Naive thymus-derived CD4-positive, alpha-beta T cell (primary cell): ENCODE results near the gene ROBO2. TPM values are rescaled to one million over a fixed set of nuclear protein-coding genes. Genes with fewer than 3 reads are reported as not detected.

ENCODE experiments used
- ATAC-seq: fragments of 150-1000 bp; cut with Tn5 transposase; 2 replicates; pipeline ENCODE4 v1.10.0; 2021; ENCODE audit warnings: mild to moderate bottlenecking, moderate library complexity
- CTCF ChIA-PET: fragments of 350-600 bp; sonication (Branson Sonifier 250); formaldehyde crosslinking; loops from one replicate; lab custom pipeline; 2021; ENCODE audit warnings: antibody characterized with exemption; lab: Charles Lee
- POLR2A ChIA-PET: fragments of 350-600 bp; sonication (Branson Sonifier 250); formaldehyde crosslinking; loops from one replicate; lab custom pipeline; 2021; ENCODE audit warnings: antibody characterized with exemption, inconsistent platforms; lab: Charles Lee
- DNase-seq, 9 donors: peaks; one replicate each; pipeline versions ENCODE4 v3.0.0 to v3.0.0-alpha.2; 2020 to 2022; ENCODE audit warnings: mixed read lengths in 1 of 9
- H3K27ac ChIP-seq: one replicate; pipeline ENCODE4 v1.7.0; 2013; ENCODE audit warnings: mild to moderate bottlenecking, low read depth, low read length, moderate library complexity
- H3K27me3 ChIP-seq, 2 donors: one replicate each; pipeline ENCODE4 v1.7.0; 2013; ENCODE audit warnings: low read length in 2 of 2, mild to moderate bottlenecking in 2 of 2, moderate library complexity in 2 of 2; ENCODE audit not compliant: control insufficient read depth in 2 of 2, insufficient read depth in 2 of 2
- H3K36me3 ChIP-seq, 3 experiments: 1 replicate in 2 of 3; 2 replicates in 1 of 3; pipeline ENCODE4 v1.7.0; 2013; ENCODE audit warnings: low read length in 3 of 3, mild to moderate bottlenecking in 3 of 3, moderate library complexity in 1 of 3; ENCODE audit not compliant: insufficient read depth in 3 of 3, control insufficient read depth in 2 of 3
- H3K4me1 ChIP-seq, 2 donors: one replicate each; pipeline ENCODE4 v1.7.0; 2013; ENCODE audit warnings: low read length in 2 of 2, mild to moderate bottlenecking in 2 of 2, moderate library complexity in 1 of 2; ENCODE audit not compliant: control insufficient read depth in 2 of 2, insufficient read depth in 2 of 2
- H3K4me3 ChIP-seq: 2 replicates; pipeline ENCODE4 v1.7.0; 2013; ENCODE audit warnings: mild to moderate bottlenecking, low read length
- H3K9me3 ChIP-seq, 3 experiments: 1 replicate in 2 of 3; 2 replicates in 1 of 3; pipeline ENCODE4 v1.7.0; 2013; ENCODE audit warnings: low read length in 3 of 3; ENCODE audit not compliant: control insufficient read depth in 2 of 3
- H3K27ac Mint-ChIP-seq, 9 donors: one replicate each; pipeline ENCODE4 v1.8.0; 2020 to 2022; ENCODE audit warnings: mixed read lengths in 9 of 9, mild to moderate bottlenecking in 8 of 9, moderate library complexity in 5 of 9, inconsistent platforms in 2 of 9
- H3K27me3 Mint-ChIP-seq, 5 donors: one replicate each; pipeline ENCODE4 v1.8.0; 2021 to 2022; ENCODE audit warnings: mixed read lengths in 5 of 5, mild to moderate bottlenecking in 1 of 5
- H3K36me3 Mint-ChIP-seq, 5 donors: one replicate each; pipeline ENCODE4 v1.8.0; 2020 to 2022; ENCODE audit warnings: mixed read lengths in 5 of 5, mild to moderate bottlenecking in 3 of 5, inconsistent platforms in 1 of 5
- H3K4me1 Mint-ChIP-seq, 7 donors: one replicate each; pipeline ENCODE4 v1.8.0; 2020 to 2022; ENCODE audit warnings: mixed read lengths in 7 of 7, mild to moderate bottlenecking in 3 of 7, inconsistent platforms in 1 of 7
- H3K4me3 Mint-ChIP-seq, 10 donors: one replicate each; pipeline ENCODE4 v1.8.0; 2020 to 2022; ENCODE audit warnings: mild to moderate bottlenecking in 10 of 10, mixed read lengths in 10 of 10, moderate library complexity in 6 of 10, inconsistent platforms in 2 of 10
- H3K9me3 Mint-ChIP-seq, 11 donors: one replicate each; pipeline ENCODE4 v1.8.0; 2020 to 2022; ENCODE audit warnings: mixed read lengths in 11 of 11, mild to moderate bottlenecking in 4 of 11, inconsistent platforms in 1 of 11, moderate library complexity in 1 of 11
- intact Hi-C, 2 donors: fragments of 100-400 bp; cut with micrococcal nuclease; formaldehyde crosslinking; loops; one replicate each; pipeline ENCODE4 v1.15.1; 2023
- polyA plus RNA-seq, 2 donors: library from polyadenylated mRNA; unstranded; fragments of 300-500 nt; fragmentation: Illumina TruSeq; gene quantifications; one replicate each; pipeline ENCODE4 v1.2.3, GENCODE V29; 2021
- total RNA-seq, 6 experiments: library from RNA in 5 of 6; stranded (reverse) in 5 of 6; gene quantifications; 1 replicate in 5 of 6; 2 replicates in 1 of 6; pipeline ENCODE4 v1.2.3 and lab custom pipeline; 2021 to 2026

The ROBO2 gene
- total and polyA plus RNA-seq, 7 experiments from 2014 or later, result not detected

DNA sequence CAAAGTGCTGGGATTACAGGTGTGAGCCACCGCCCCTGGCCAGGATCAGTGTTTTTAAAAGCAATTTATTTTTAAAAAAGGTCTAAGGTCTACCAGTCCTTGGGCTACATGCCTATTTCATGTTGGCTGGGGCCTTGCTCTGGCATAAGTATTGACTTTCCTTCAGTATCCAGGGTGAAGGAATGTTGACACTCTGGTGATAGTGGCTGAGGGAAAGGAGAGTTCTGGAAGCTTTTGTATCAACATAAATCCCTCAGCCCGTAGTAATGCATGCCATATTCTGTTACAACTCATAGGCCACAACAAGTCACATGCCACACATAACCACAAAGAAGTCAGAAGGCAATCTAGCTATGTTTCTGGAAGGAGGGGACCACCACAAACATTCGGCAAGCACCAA, 273.9 kb downstream of the ROBO2 start:
- Histone ChIP-seq H3K27me3 (no peaks in the 10 kb centered on the region), H3K4me3 (no peak overlapping the region), H3K9me3 (no peaks in the 10 kb centered on the region), H3K27ac (no peak overlapping the region), H3K4me1 (no peaks in the 10 kb centered on the region), H3K36me3 (no peaks in the 10 kb centered on the region)
- intact Hi-C loops, result no loop called here
- no peaks in the 10 kb centered on the region for H3K36me3 Mint-ChIP-seq
- no peaks in the 10 kb centered on the region for H3K27me3 Mint-ChIP-seq
- no peak overlapping the region for H3K27ac Mint-ChIP-seq
- ATAC-seq, result no peak
- CTCF ChIA-PET, result no interaction called here
- H3K9me3 Mint-ChIP-seq, result peaks cover 0 to 6% (median 0%) of the 10 kb centered on the region in 11 donors
- DNase-seq, result no peak
- no peaks in the 10 kb centered on the region for H3K4me1 Mint-ChIP-seq
- H3K4me3 Mint-ChIP-seq, result no peak overlapping the region
- POLR2A ChIA-PET, result no interaction called here

DNA sequence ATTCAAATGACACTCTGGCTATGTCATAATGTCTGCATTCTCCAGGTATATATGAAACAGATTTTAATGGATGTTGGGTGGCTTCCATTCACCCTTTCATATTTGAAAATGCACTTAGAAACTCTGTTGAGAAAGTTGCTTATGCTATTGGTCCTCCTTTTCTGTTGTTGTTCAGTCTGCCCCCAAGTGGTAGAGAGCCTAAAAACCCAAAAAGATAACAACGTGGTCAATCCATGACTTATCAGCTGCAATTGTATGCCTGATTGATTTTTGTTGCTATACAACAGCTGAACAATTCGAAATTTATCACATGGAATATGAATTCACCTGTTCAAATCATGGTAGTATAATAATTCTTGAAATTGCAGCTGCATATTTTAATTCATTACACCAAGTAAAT, 279.8 kb downstream of the ROBO2 start:
- DNase-seq (no peak), ATAC-seq (no peak)
- Mint-ChIP-seq H3K27me3 (no peaks in the 10 kb centered on the region), H3K4me1 (no peaks in the 10 kb centered on the region), H3K27ac (no peak overlapping the region), H3K9me3 (peaks cover 0 to 6% (median 2%) of the 10 kb centered on the region in 11 donors), H3K4me3 (no peak overlapping the region), H3K36me3 (no peaks in the 10 kb centered on the region)
- POLR2A ChIA-PET, result no interaction called here
- Histone ChIP-seq H3K36me3 (no peaks in the 10 kb centered on the region), H3K9me3 (no peaks in the 10 kb centered on the region), H3K4me1 (no peaks in the 10 kb centered on the region), H3K27me3 (no peaks in the 10 kb centered on the region), H3K27ac (no peak overlapping the region), H3K4me3 (no peak overlapping the region)
- intact Hi-C loops, result no loop called here
- CTCF ChIA-PET, result no interaction called here

DNA sequence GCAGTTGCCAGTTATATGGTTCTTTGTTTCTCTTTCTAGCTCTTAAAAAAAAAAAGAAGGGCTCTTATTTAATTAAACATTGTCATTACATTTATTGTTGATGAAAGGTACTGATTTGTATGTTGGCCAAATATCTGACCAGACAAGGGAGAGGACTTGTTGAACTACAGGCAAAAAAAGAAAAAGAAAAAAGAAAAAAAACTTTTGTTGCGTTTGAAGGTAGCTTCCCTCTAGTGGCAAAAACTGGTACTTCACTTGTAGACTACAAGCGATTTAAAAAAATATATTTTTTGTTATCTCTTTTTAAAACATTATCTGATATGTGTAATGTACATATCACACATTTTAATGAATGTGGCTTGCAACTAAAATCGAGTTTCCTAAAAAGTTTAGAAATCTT, 280.6 kb downstream of the ROBO2 start:
- H3K4me3 ChIP-seq, result no peak overlapping the region
- Mint-ChIP-seq H3K27ac (no peak overlapping the region), H3K4me3 (no peak overlapping the region), H3K36me3 (no peaks in the 10 kb centered on the region), H3K9me3 (peaks cover 0 to 6% (median 3%) of the 10 kb centered on the region in 11 donors), H3K27me3 (no peaks in the 10 kb centered on the region), H3K4me1 (no peaks in the 10 kb centered on the region)
- DNase-seq (peak in 1 of 9 donors; percentile 2), ATAC-seq (no peak)
- no peaks in the 10 kb centered on the region for H3K9me3 ChIP-seq
- POLR2A ChIA-PET, result no interaction called here
- intact Hi-C loops, result no loop called here
- no peaks in the 10 kb centered on the region for H3K36me3 ChIP-seq
- no peaks in the 10 kb centered on the region for H3K27me3 ChIP-seq
- H3K4me1 ChIP-seq, result no peaks in the 10 kb centered on the region
- CTCF ChIA-PET, result no interaction called here
- no peak overlapping the region for H3K27ac ChIP-seq

DNA sequence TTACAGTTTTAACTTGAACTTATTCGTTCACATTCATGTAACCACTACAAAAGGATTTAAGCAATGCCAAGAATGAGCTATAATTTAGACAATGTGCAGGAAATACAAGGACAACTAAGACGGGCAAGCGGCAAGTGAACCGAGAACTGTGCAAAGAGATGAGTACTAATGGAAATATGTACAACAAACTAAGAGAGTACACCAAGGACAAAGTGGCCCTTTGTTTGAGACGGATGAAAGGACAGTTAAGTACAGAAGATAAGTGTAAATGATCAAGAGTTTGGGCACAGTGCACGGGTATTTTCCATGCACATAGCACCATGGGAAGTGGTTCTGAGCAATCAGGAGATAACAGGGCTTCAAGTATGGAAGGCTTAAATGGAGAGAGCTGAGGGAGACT, 281.7 kb downstream of the ROBO2 start:
- Mint-ChIP-seq H3K4me3 (no peak overlapping the region), H3K27ac (no peak overlapping the region), H3K4me1 (no peaks in the 10 kb centered on the region), H3K9me3 (peaks cover 0 to 6% (median 3%) of the 10 kb centered on the region in 11 donors), H3K36me3 (no peaks in the 10 kb centered on the region), H3K27me3 (no peaks in the 10 kb centered on the region)
- H3K36me3 ChIP-seq, result no peaks in the 10 kb centered on the region
- H3K4me1 ChIP-seq, result no peaks in the 10 kb centered on the region
- H3K4me3 ChIP-seq, result no peak overlapping the region
- ChIA-PET POLR2A (no interaction called here), CTCF (no interaction called here)
- H3K9me3 ChIP-seq, result no peaks in the 10 kb centered on the region
- ATAC-seq (no peak), DNase-seq (no peak)
- H3K27me3 ChIP-seq, result no peaks in the 10 kb centered on the region
- intact Hi-C loops, result no loop called here
- H3K27ac ChIP-seq, result no peak overlapping the region

DNA sequence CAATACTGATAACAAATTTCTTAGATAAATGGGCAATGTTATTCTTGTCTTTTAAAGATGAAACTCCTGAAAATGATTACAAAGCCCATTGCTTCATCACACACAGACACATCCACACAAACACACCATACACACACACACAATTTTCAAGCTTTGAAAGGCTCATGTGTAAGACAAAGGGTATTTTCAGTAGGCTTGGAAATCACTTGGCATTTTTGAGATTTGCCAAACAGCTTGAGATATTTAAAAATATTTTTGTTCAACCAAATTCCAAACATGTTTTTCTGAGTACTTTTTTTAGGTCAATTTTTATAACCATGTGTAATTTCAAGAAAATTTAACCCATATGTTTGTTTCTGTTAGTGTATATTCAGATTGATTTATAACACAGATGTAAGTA, 283.7 kb downstream of the ROBO2 start:
- ChIA-PET POLR2A (no interaction called here), CTCF (no interaction called here)
- no peak overlapping the region for H3K4me3 Mint-ChIP-seq
- no peaks in the 10 kb centered on the region for H3K36me3 Mint-ChIP-seq
- Histone ChIP-seq H3K9me3 (no peaks in the 10 kb centered on the region), H3K4me1 (no peaks in the 10 kb centered on the region), H3K27me3 (no peaks in the 10 kb centered on the region), H3K27ac (no peak overlapping the region), H3K4me3 (no peak overlapping the region), H3K36me3 (no peaks in the 10 kb centered on the region)
- H3K9me3 Mint-ChIP-seq, result peaks cover 0 to 12% (median 6%) of the 10 kb centered on the region in 11 donors
- DNase-seq (no peak), ATAC-seq (no peak)
- H3K4me1 Mint-ChIP-seq, result no peaks in the 10 kb centered on the region
- H3K27ac Mint-ChIP-seq, result no peak overlapping the region
- no peaks in the 10 kb centered on the region for H3K27me3 Mint-ChIP-seq
- intact Hi-C loops, result no loop called here

DNA sequence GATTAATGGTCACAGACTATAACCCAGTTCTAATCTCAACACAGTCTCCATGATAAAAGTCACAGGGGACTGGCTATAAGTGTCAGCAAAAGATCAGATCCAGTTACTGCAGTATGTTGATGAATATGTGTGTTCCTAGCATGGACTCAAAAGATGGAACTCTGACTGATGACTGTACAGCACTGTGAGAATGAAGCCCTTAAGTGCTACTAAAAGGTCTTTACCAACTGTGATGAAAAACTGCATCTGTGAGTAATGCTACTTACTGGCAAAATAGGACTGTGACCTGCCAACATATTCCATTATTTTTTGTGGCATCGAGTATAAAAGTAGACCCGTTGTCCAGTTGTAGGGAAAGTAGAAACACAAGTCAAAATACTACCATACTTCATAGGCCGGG, 284.2 kb downstream of the ROBO2 start:
- Histone ChIP-seq H3K27me3 (no peaks in the 10 kb centered on the region), H3K4me3 (no peak overlapping the region), H3K4me1 (no peaks in the 10 kb centered on the region), H3K36me3 (no peaks in the 10 kb centered on the region), H3K9me3 (no peaks in the 10 kb centered on the region), H3K27ac (no peak overlapping the region)
- Mint-ChIP-seq H3K27ac (no peak overlapping the region), H3K4me3 (no peak overlapping the region), H3K4me1 (no peaks in the 10 kb centered on the region), H3K27me3 (no peaks in the 10 kb centered on the region), H3K9me3 (peaks cover 0 to 12% (median 6%) of the 10 kb centered on the region in 11 donors), H3K36me3 (no peaks in the 10 kb centered on the region)
- ChIA-PET POLR2A (no interaction called here), CTCF (no interaction called here)
- intact Hi-C loops, result no loop called here
- ATAC-seq (no peak), DNase-seq (no peak)

DNA sequence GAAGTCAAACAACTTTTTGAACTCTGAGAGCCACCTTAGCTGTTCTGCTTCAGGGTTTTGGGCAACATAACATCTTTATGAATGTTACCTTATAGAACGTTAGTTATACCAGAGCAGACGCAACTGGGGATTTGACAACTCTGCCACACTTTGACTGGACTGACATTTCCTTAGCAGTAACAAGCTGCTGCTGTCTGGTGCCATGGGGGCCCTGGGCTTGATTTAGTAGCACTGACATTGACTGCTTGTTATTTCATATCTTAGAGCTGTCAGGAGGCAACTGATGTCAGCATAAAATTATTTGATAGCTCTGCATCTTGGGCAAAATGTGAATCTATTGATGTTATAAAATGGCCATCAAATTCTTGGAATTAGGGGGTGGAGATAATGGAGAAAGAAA, 285.4 kb downstream of the ROBO2 start:
- POLR2A ChIA-PET, result no interaction called here
- H3K9me3 Mint-ChIP-seq, result peaks cover 0 to 12% (median 4%) of the 10 kb centered on the region in 11 donors
- Histone ChIP-seq H3K36me3 (no peaks in the 10 kb centered on the region), H3K9me3 (no peaks in the 10 kb centered on the region), H3K27me3 (no peaks in the 10 kb centered on the region), H3K4me3 (no peak overlapping the region), H3K27ac (no peak overlapping the region), H3K4me1 (no peaks in the 10 kb centered on the region)
- H3K27me3 Mint-ChIP-seq, result no peaks in the 10 kb centered on the region
- no peaks in the 10 kb centered on the region for H3K4me1 Mint-ChIP-seq
- DNase-seq (no peak), ATAC-seq (no peak)
- H3K4me3 Mint-ChIP-seq, result no peak overlapping the region
- no peaks in the 10 kb centered on the region for H3K36me3 Mint-ChIP-seq
- H3K27ac Mint-ChIP-seq, result no peak overlapping the region
- CTCF ChIA-PET, result no interaction called here
- intact Hi-C loops, result no loop called here
